Activated naive CD8-positive, alpha-beta T cell treated with anti-CD3 and anti-CD28 coated beads, Interleukin-2, amount 10 ng/mL, durations not matched to agents 7 days and 5 days (primary cell): ENCODE results near the gene GSPT1. TPM values are rescaled to one million over a fixed set of nuclear protein-coding genes. Genes with fewer than 3 reads are reported as not detected.

ENCODE experiments used
- ATAC-seq: fragments of 150-1000 bp; cut with Tn5 transposase; one replicate; pipeline ENCODE4 v1.10.0; 2021; ENCODE audit warnings: low read depth, moderate library complexity
- POLR2A ChIA-PET: fragments of 350-600 bp; sonication (Branson Sonifier 250); formaldehyde crosslinking; loops from one replicate; lab custom pipeline; 2021; ENCODE audit warnings: antibody characterized with exemption; lab: Charles Lee
- DNase-seq: peaks from one replicate; pipeline ENCODE4 v3.0.0; 2021
- H3K27ac Mint-ChIP-seq: one replicate; pipeline ENCODE4 v1.8.0; 2022; ENCODE audit warnings: mild to moderate bottlenecking, mixed read lengths
- H3K27me3 Mint-ChIP-seq: one replicate; pipeline ENCODE4 v1.8.0; 2022; ENCODE audit warnings: mild to moderate bottlenecking, moderate library complexity, mixed read lengths
- H3K36me3 Mint-ChIP-seq: one replicate; pipeline ENCODE4 v1.8.0; 2021; ENCODE audit warnings: mild to moderate bottlenecking, mixed read lengths
- H3K4me1 Mint-ChIP-seq: one replicate; pipeline ENCODE4 v1.8.0; 2021; ENCODE audit warnings: mixed read lengths
- H3K4me3 Mint-ChIP-seq: one replicate; pipeline ENCODE4 v1.8.0; 2022; ENCODE audit warnings: mild to moderate bottlenecking, moderate library complexity, mixed read lengths
- H3K9me3 Mint-ChIP-seq: one replicate; pipeline ENCODE4 v1.8.0; 2021; ENCODE audit warnings: mixed read lengths
- total RNA-seq, 2 experiments: library from RNA; stranded (reverse); gene quantifications; one replicate each; pipeline ENCODE4 v1.2.3, GENCODE V29; 2021

The GSPT1 gene
- total RNA-seq, 2 experiments from 2014 or later: 88.3 to 90.7 TPM

DNA sequence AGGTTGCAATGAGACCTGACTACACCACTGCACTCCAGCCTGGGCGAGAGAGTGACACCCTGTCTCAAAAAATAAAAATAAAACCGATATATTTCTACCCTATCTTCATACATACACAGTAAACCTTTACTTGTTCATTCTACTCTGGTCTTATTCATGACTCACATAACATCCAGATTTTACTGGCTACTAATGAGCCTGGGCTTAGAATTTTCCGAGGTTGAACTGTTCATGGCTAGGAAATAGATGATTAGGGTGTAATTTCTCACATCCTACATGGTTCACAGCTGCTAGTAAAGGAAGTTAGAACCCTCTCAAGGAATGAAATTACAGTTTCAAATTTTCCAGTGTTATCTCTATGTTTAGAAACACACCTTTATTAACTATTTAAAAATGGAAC, 14.7 kb downstream of the GSPT1 start:
- no peak overlapping the region for H3K4me3 Mint-ChIP-seq
- no peak for DNase-seq
- H3K27ac Mint-ChIP-seq: peak overlapping the region; percentile 29
- POLR2A ChIA-PET: no interaction called here
- H3K27me3 Mint-ChIP-seq: no peaks in the 10 kb centered on the region
- H3K36me3 Mint-ChIP-seq: peaks cover 4% of the 10 kb centered on the region
- no peak for ATAC-seq
- H3K9me3 Mint-ChIP-seq: no peaks in the 10 kb centered on the region
- H3K4me1 Mint-ChIP-seq: peaks cover 17% of the 10 kb centered on the region

DNA sequence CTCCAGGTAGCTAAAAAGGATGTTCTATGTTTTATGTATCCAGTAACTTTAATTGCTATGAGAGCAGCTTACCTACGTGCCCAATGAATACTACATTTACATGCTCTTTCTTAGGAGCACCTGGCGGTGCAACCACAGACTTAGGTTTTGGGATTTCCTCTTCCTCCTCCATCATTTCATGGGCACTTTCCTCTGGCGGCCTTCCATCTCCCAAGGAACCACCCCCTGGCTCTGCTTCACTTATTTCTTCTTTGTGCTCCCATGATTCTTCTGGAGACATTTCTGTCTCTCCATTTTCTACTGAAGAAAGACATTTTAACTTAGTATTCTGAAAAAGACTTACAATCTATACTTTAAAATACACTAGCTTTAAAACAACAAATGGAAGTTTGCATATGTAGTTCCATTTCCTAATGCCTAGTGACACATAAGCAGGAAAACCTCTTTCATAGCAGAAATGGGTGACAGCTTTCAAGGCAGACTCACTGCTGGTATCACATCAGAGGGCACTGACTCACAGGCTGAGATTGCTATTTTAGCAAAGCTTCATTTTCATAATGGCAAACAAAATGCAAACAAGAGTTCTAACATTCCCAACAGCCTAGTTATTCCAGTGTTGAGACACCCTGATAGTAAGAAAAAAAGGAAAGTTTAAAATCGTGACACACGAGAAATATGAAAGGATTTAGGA, 19.1 kb downstream of the GSPT1 start:
- ATAC-seq: no peak
- POLR2A ChIA-PET: no interaction called here
- Mint-ChIP-seq H3K4me1 (peaks cover 13% of the 10 kb centered on the region), H3K27me3 (no peaks in the 10 kb centered on the region), H3K27ac (no peak overlapping the region), H3K4me3 (no peak overlapping the region), H3K36me3 (peaks cover 13% of the 10 kb centered on the region), H3K9me3 (no peaks in the 10 kb centered on the region)
- no peak for DNase-seq

DNA sequence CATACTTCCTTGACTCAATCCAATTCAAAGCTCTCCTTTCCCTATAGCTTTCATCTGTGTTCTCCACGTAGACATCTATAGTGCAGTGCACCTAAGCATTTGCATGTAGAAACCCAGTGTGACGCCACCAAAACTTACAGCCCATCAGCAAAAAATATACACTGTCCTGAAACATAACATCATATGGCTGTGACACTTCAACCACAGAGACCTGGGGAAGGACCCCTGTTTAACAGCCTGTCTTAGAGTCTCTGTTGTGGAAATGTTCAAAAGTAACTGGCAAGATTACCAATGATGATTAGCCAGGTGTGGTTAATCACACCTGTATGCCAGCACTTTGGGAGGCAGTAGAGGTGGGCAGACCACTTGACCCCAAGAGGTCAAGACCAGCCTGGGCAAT, 22.2 kb downstream of the GSPT1 start:
- DNase-seq (no peak), ATAC-seq (no peak)
- no peak overlapping the region for H3K27ac Mint-ChIP-seq
- no peaks in the 10 kb centered on the region for H3K27me3 Mint-ChIP-seq
- POLR2A ChIA-PET: no interaction called here
- H3K4me1 Mint-ChIP-seq: peaks cover 1% of the 10 kb centered on the region
- no peak overlapping the region for H3K4me3 Mint-ChIP-seq
- H3K9me3 Mint-ChIP-seq: no peaks in the 10 kb centered on the region
- H3K36me3 Mint-ChIP-seq: peaks cover 14% of the 10 kb centered on the region

DNA sequence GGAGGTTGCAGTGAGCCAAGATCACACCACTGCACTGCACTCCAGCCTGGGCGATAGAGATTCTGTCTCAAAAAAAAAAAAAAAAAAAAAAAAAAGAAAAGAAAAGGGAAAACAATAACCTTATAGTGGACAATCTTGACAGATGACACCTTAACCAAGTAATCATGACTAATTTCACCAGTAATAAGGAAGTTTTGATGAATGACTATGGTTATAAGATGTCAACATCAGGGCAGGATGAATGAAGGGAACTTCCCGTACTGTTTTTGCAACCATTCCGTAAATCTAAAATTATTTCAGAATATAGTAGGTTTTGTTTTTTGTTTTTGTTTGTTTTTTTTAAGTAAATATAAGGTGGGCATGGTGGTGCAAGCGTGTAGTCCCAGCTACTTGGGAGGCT, 23.0 kb downstream of the GSPT1 start:
- Mint-ChIP-seq H3K4me1 (peaks cover 1% of the 10 kb centered on the region), H3K36me3 (peaks cover 14% of the 10 kb centered on the region), H3K4me3 (no peak overlapping the region), H3K9me3 (no peaks in the 10 kb centered on the region), H3K27ac (no peak overlapping the region), H3K27me3 (no peaks in the 10 kb centered on the region)
- no peak for DNase-seq
- ATAC-seq: no peak
- POLR2A ChIA-PET: interaction anchor here (0.7 kb wide), 1 partner anchor 20 kb away, joined by 3 read pairs; no protein-coding TSS in a partner anchor

DNA sequence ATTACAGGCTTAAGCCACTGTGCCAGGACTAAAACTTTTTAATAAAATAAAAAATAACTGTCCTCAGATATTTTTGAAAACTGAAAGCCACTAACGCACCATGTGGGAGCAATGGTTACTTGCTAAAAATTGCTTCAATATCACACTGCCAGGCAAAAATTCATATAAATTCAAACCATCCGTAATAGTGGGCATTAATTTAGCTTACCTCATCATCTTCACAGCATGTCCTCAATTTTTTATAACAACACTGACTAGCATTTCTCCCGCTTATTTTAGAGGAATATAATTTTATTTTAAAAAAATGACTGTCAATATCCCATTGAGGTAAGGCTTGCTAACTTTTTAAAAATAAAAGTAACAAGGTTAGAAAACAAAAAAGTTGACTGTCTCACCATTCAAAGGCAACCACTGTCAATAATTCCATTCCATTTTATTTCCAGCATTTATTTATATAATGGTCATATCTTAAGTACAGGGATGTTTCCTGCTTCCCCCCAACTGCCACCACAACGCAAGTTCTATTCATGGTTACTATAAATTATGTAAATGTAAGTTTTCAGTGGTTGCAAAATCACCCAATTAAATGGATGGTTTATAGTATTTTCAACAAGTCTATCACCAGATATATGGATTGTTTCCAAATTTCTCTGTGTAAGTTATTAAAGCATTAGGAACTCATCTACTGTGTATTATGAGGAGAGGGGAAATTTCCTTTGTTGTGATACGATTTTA, 25.4 kb downstream of the GSPT1 start:
- ATAC-seq (no peak), DNase-seq (no peak)
- Mint-ChIP-seq H3K9me3 (no peaks in the 10 kb centered on the region), H3K4me1 (no peaks in the 10 kb centered on the region), H3K36me3 (peaks cover 22% of the 10 kb centered on the region), H3K4me3 (no peak overlapping the region), H3K27me3 (no peaks in the 10 kb centered on the region), H3K27ac (no peak overlapping the region)
- POLR2A ChIA-PET: no interaction called here

DNA sequence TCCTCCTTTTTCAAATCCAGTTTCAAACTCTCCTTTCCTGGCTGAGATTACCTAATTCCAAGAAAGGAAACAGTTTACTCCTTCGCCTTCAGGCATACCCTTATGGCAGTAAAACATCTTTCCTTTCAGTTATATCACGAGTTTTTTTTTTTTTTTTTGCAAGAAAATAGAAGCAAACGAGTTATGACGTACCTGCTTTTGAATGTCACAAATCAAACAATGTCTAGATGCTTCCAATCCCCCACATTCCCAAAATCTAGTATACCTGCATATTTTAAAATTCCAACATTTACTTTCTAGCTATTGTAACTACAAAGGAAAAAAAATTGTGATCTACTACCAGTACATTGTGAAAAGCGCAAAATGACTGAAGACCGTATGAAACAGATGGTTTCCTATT, 28.9 kb downstream of the GSPT1 start:
- no peaks in the 10 kb centered on the region for H3K4me1 Mint-ChIP-seq
- no peak overlapping the region for H3K4me3 Mint-ChIP-seq
- ATAC-seq (no peak), DNase-seq (no peak)
- POLR2A ChIA-PET: interaction anchor here (0.7 kb wide), 1 partner anchor 9 kb away, joined by 4 read pairs; no protein-coding TSS in a partner anchor
- peaks cover 21% of the 10 kb centered on the region for H3K36me3 Mint-ChIP-seq
- no peaks in the 10 kb centered on the region for H3K27me3 Mint-ChIP-seq
- H3K27ac Mint-ChIP-seq: no peak overlapping the region
- H3K9me3 Mint-ChIP-seq: no peaks in the 10 kb centered on the region

DNA sequence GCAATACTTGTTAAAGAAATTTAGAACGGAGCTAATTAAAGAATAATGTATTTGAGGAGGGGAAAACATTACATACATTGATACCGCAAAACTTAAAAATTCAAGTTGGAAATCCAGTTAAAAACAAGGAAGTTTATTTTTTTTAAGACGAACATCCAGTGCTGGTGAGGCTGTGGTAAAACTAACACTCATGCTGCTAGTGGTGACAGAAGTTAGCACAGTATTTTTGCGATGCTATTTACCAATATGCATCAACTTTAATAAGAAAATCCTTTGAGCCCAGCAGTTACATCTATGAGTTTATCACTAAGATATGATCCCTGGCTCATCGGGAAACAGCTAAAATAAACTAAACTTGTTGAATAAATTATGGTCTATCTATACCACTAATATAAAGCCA, 31.7 kb downstream of the GSPT1 start:
- Mint-ChIP-seq H3K36me3 (peaks cover 24% of the 10 kb centered on the region), H3K27ac (no peak overlapping the region), H3K9me3 (no peaks in the 10 kb centered on the region), H3K4me3 (no peak overlapping the region), H3K27me3 (no peaks in the 10 kb centered on the region), H3K4me1 (peaks cover 3% of the 10 kb centered on the region)
- no peak for ATAC-seq
- POLR2A ChIA-PET: no interaction called here
- DNase-seq: no peak

DNA sequence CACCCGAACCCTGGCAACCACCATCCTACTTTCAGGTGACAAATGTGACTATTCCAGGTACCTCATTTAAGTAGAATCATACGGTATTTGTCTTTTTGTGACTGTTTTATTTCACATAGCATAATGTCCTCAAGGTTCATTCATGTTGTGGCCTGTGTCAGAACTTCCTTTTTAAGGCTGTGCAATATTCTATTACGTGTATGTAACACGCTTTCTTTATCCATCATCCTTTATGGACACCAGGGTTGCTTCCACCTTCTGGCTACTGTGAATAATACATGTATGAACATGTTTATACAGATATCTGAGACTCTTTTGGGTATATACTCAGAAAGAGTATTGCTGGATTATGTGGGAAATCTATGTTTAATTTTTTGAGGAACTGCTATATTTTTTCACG, 35.7 kb downstream of the GSPT1 start:
- Mint-ChIP-seq H3K9me3 (no peaks in the 10 kb centered on the region), H3K4me3 (no peak overlapping the region), H3K36me3 (peaks cover 23% of the 10 kb centered on the region), H3K4me1 (peaks cover 4% of the 10 kb centered on the region), H3K27ac (peak overlapping the region; percentile 45), H3K27me3 (no peaks in the 10 kb centered on the region)
- ATAC-seq (no peak), DNase-seq (no peak)
- POLR2A ChIA-PET: no interaction called here

DNA sequence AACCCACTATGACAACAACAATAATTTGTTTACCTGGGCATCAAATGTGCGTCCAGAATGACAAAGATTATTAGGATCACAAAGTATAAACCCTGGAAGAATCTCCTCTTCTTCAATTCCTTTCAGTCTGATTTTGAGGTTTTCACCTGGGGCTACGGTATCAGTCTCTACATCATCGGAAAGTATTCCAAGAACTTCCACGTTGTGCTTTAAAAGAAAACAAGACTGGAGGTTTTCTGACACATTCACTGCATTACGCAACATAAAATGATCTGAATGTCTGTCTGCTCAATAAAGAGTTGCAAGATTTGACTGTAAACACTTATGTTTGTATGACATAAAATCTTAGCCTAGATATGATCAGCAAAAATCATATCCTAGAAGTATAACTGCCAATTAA, 38.4 kb downstream of the GSPT1 start:
- H3K27ac Mint-ChIP-seq: no peak overlapping the region
- H3K9me3 Mint-ChIP-seq: no peaks in the 10 kb centered on the region
- DNase-seq: no peak
- ATAC-seq: no peak
- H3K36me3 Mint-ChIP-seq: peaks cover 22% of the 10 kb centered on the region
- no peaks in the 10 kb centered on the region for H3K27me3 Mint-ChIP-seq
- H3K4me1 Mint-ChIP-seq: peaks cover 5% of the 10 kb centered on the region
- POLR2A ChIA-PET: no interaction called here
- H3K4me3 Mint-ChIP-seq: no peak overlapping the region

DNA sequence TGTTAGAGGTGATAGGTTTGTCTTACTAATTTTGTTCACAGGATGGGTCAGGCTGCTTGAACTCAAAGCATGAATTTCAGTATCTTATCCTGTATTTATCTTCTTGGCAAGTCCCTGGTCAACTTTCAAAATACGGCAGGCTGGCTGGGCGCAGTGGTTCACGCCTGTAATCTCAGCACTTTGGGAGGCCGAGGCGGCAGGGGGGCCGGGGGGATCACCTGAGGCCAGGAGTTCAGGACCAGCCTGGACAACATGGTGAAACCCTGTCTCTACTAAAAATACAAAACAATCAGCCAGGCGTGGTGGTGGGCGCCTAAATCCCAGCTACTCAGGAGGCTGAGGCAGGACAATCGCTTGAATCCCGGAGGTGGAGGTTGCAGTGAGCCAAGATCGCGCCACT, 39.5 kb downstream of the GSPT1 start:
- Mint-ChIP-seq H3K4me3 (no peak overlapping the region), H3K27ac (no peak overlapping the region), H3K36me3 (peaks cover 22% of the 10 kb centered on the region), H3K27me3 (no peaks in the 10 kb centered on the region), H3K4me1 (peaks cover 5% of the 10 kb centered on the region), H3K9me3 (no peaks in the 10 kb centered on the region)
- DNase-seq (no peak), ATAC-seq (no peak)
- POLR2A ChIA-PET: no interaction called here

DNA sequence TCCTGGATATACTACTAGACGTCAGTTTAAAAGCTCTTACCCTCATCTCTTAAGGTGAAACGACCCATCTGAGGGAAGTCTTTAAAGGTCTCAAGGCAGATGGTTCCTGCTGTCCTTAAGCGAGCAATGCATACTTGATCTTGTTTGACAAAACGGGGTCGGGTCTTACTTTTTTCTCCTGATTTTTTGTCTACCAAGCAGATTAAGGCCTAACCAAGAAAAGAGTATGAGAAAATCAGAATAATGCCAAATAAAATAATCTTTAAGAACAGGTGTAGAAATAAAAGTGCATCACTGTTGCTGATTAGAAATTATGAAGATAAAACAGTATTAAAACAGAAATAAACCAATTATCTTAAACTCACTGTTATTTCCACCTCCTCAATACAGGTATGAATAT, 40.0 kb downstream of the GSPT1 start:
- Mint-ChIP-seq H3K27me3 (no peaks in the 10 kb centered on the region), H3K9me3 (no peaks in the 10 kb centered on the region), H3K27ac (no peak overlapping the region), H3K36me3 (peaks cover 22% of the 10 kb centered on the region), H3K4me1 (peaks cover 5% of the 10 kb centered on the region), H3K4me3 (no peak overlapping the region)
- DNase-seq (no peak), ATAC-seq (no peak)
- POLR2A ChIA-PET: interaction anchor here (0.5 kb wide), 1 partner anchor 36 kb away, joined by 3 read pairs; no protein-coding TSS in a partner anchor

DNA sequence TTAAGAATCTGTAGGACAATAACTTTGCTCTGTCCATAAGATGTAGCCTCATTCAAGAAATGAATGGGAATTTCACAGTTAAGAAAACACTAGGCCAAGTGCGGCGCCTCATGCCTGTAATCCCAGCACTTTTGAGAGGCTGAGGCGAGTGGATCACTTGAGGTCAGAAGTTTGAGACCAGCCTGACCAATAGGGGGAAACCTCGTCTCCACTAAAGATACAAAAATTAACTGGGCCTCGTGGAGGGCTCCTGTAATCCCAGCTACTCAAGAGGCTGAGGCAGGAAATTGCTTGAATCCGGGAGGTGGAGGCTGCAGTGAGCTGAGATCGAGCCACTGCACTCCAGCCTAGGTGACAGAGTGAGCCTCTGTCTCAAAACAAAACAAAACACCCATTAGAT, 44.6 kb downstream of the GSPT1 start:
- no peak overlapping the region for H3K27ac Mint-ChIP-seq

DNA sequence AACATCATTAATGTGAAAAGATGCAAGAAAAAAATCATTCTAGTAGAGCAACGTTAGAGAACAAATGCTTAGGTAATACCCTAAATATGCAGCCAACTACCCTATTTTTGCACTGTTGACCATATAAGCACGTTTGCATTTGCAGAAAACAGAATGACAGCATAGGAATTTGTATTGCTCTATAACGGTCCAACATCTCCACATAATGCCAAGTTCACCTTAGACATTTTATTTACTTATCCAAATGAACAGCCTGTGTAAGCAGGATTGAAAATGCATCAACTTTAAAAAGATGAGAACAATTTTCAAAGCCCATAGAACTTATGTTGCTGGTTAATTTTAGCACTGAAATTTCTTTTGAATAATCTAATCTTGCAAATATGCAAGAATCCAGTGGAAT, 45.4 kb downstream of the GSPT1 start:
- no peak for ATAC-seq
- no peak overlapping the region for H3K27ac Mint-ChIP-seq
- no peak for DNase-seq
- POLR2A ChIA-PET: no interaction called here
- peaks cover 12% of the 10 kb centered on the region for H3K36me3 Mint-ChIP-seq
- H3K4me3 Mint-ChIP-seq: no peak overlapping the region
- peaks cover 5% of the 10 kb centered on the region for H3K4me1 Mint-ChIP-seq
- H3K27me3 Mint-ChIP-seq: no peaks in the 10 kb centered on the region
- no peaks in the 10 kb centered on the region for H3K9me3 Mint-ChIP-seq

More for the DNA sequence above, 44.6 kb downstream of the GSPT1 start:
- Mint-ChIP-seq H3K27me3 (no peaks in the 10 kb centered on the region), H3K36me3 (peaks cover 18% of the 10 kb centered on the region), H3K9me3 (no peaks in the 10 kb centered on the region), H3K4me1 (peaks cover 5% of the 10 kb centered on the region), H3K4me3 (no peak overlapping the region)
- DNase-seq: no peak
- POLR2A ChIA-PET: no interaction called here
- no peak for ATAC-seq
